HCT116 (cell line): ENCODE measurements around the gene PRLH. TPM values are rescaled to one million over a fixed set of nuclear protein-coding genes. Genes with fewer than 3 reads are reported as not detected.

Experiments used
- ATAC-seq: fragments of 200-7000 bp; cut with Tn5 transposase; 2 replicates; pipeline ENCODE4 v1.9.1; 2020; ENCODE audit warnings: mild to moderate bottlenecking, moderate library complexity
- BruUV-seq: library from RNA; stranded (reverse); fragments of 400-500 nt; replicated peaks from 2 replicates; lab custom pipeline; 2021; lab: Mats Ljungman, UMichigan
- CTCF ChIA-PET: fragments of 300-600 bp; sonication (Branson Sonifier 250); formaldehyde crosslinking; loops from one replicate; lab custom pipeline; 2021; ENCODE audit warnings: antibody characterized with exemption; lab: Charles Lee
- POLR2A ChIA-PET: fragments of 300-600, 350-600 bp; sonication (Branson Sonifier 250); formaldehyde crosslinking; loops from one replicate; lab custom pipeline; 2021; ENCODE audit warnings: antibody characterized with exemption; lab: Charles Lee
- RAD21 ChIA-PET, 2 experiments: fragments of 300-600 bp; sonication (Branson Sonifier 250); formaldehyde crosslinking; loops; one replicate each; lab custom pipeline; 2023; ENCODE audit warnings: low total read pairs in 2 of 2; ENCODE audit not compliant: uncharacterized antibody in 2 of 2, unreplicated experiment in 2 of 2, low non-redundant PET in 1 of 2; lab: Charles Lee
- DNase-seq: peaks from one replicate; pipeline ENCODE4 v3.0.0-alpha.2; 2010; ENCODE audit warnings: low read depth, low spot score
- H2AFZ ChIP-seq: fragments of 200-600 bp; shearing (Covaris generic), sonication (generic); 2 replicates; pipeline ENCODE4 v1.6.1; 2017; ENCODE audit warnings: low read depth, mixed run types, mixed read lengths, antibody characterized with exemption, low read length; ENCODE audit not compliant: poor library complexity, severe bottlenecking
- H3K27ac ChIP-seq: 2 replicates; pipeline ENCODE4 v1.5.1; 2012; ENCODE audit warnings: low read depth, low read length
- H3K27me3 ChIP-seq: fragments of 200-600 bp; sonication (generic); 2 replicates; pipeline ENCODE4 v1.6.1; 2016; ENCODE audit warnings: mixed run types, low read length, mixed read lengths; ENCODE audit not compliant: insufficient read depth
- H3K36me3 ChIP-seq, 2 experiments: fragments of 200-500 bp in 1 of 2; fragments of 200-600 bp in 1 of 2; sonication (Bioruptor generic) in 1 of 2; sonication (generic) in 1 of 2; 2 replicates each; pipeline versions ENCODE4 v1.5.1 to v1.6.1; 2014 to 2016; ENCODE audit warnings: low read length in 2 of 2, inconsistent platforms in 1 of 2, mixed read lengths in 1 of 2, mixed run types in 1 of 2; ENCODE audit not compliant: insufficient read depth in 2 of 2, control insufficient read depth in 1 of 2
- H3K4me1 ChIP-seq, 2 experiments: fragments of 200-600 bp in 1 of 2; sonication (generic) in 1 of 2; 2 replicates each; pipeline versions ENCODE4 v1.5.1 to v1.6.1; 2012 to 2017; ENCODE audit warnings: low read length in 2 of 2, inconsistent platforms in 1 of 2, mild to moderate bottlenecking in 1 of 2, mixed read lengths in 1 of 2, mixed run types in 1 of 2, moderate library complexity in 1 of 2; ENCODE audit not compliant: insufficient read depth in 2 of 2, control insufficient read depth in 1 of 2
- H3K4me2 ChIP-seq: fragments of 200-600 bp; sonication (generic); 2 replicates; pipeline ENCODE4 v1.6.1; 2017; ENCODE audit warnings: mixed run types, low read length, mixed read lengths
- H3K4me3 ChIP-seq, 2 experiments: fragments of 200-600 bp in 1 of 2; sonication (generic) in 1 of 2; replicated peaks in 1 of 2; 2 replicates each; pipeline ENCODE4 v1.5.1; 2011 to 2016; ENCODE audit warnings: low read length in 2 of 2, control low read depth in 1 of 2, low read depth in 1 of 2, mild to moderate bottlenecking in 1 of 2, mixed read lengths in 1 of 2, mixed run types in 1 of 2
- H3K79me2 ChIP-seq: fragments of 200-600 bp; sonication (generic); 2 replicates; pipeline ENCODE4 v1.6.1; 2017; ENCODE audit warnings: mild to moderate bottlenecking, mixed run types, low read length, moderate library complexity, mixed read lengths; ENCODE audit not compliant: insufficient read depth
- H3K9ac ChIP-seq: fragments of 200-600 bp; sonication (generic); 2 replicates; pipeline ENCODE4 v1.6.1; 2016; ENCODE audit warnings: low read length, mixed read lengths
- H3K9me2 ChIP-seq: fragments of 200-600 bp; sonication (generic), shearing (Covaris generic); 2 replicates; pipeline ENCODE4 v1.6.1; 2017; ENCODE audit warnings: mixed run types, mild to moderate bottlenecking, moderate library complexity; ENCODE audit not compliant: insufficient read depth
- H3K9me3 ChIP-seq, 2 experiments: fragments of 200-500 bp in 1 of 2; fragments of 200-600 bp in 1 of 2; sonication (Bioruptor generic) in 1 of 2; sonication (generic) in 1 of 2; 2 replicates each; pipeline ENCODE4 v1.6.1; 2014 to 2017; ENCODE audit warnings: low read length in 2 of 2, mixed read lengths in 2 of 2, inconsistent platforms in 1 of 2, low read depth in 1 of 2, mild to moderate bottlenecking in 1 of 2, mixed run types in 1 of 2, moderate library complexity in 1 of 2; ENCODE audit not compliant: control insufficient read depth in 1 of 2, insufficient read depth in 1 of 2
- H4K20me1 ChIP-seq: fragments of 200-600 bp; sonication (generic), shearing (Covaris generic); 2 replicates; pipeline ENCODE4 v1.6.1; 2017; ENCODE audit warnings: mixed run types, mild to moderate bottlenecking, moderate library complexity; ENCODE audit not compliant: insufficient read depth
- CBX3 ChIP-seq: IDR thresholded peaks from 2 replicates; pipeline ENCODE4 v1.6.1; 2012; ENCODE audit warnings: low read depth
- CEBPB ChIP-seq: IDR thresholded peaks from 2 replicates; pipeline ENCODE4 v1.6.1; 2012; ENCODE audit warnings: low read depth
- ELF1 ChIP-seq: IDR thresholded peaks from 2 replicates; pipeline ENCODE4 v1.6.1; 2012; ENCODE audit warnings: low read depth, borderline replicate concordance
- EZH2 ChIP-seq: fragments of 200-600 bp; sonication (generic); IDR thresholded peaks from 2 replicates; pipeline ENCODE4 v1.6.1; 2017; ENCODE audit warnings: antibody characterized with exemption, mixed run types
- EZH2phosphoT487 ChIP-seq: fragments of 200-600 bp; IDR thresholded peaks from 2 replicates; pipeline ENCODE4 v1.6.1; 2018; ENCODE audit warnings: antibody characterized with exemption, borderline replicate concordance
- FOSL1 ChIP-seq: IDR thresholded peaks from 2 replicates; pipeline ENCODE4 v1.6.1; 2012; ENCODE audit warnings: low read depth
- JUND ChIP-seq: IDR thresholded peaks from 2 replicates; pipeline ENCODE4 v1.6.1; 2012
- POLR2A ChIP-seq: IDR thresholded peaks from 2 replicates; pipeline ENCODE4 v1.7.0; 2011; ENCODE audit warnings: borderline replicate concordance; ENCODE audit not compliant: insufficient read depth, insufficient read length; ENCODE audit errors: extremely low read depth
- RAD21 ChIP-seq: IDR thresholded peaks from 2 replicates; pipeline ENCODE4 v1.6.1; 2012; ENCODE audit warnings: low read depth, mild to moderate bottlenecking
- SIN3A ChIP-seq: IDR thresholded peaks from 2 replicates; pipeline ENCODE4 v1.6.1; 2012; ENCODE audit warnings: low read depth
- SP1 ChIP-seq: IDR thresholded peaks from 2 replicates; pipeline ENCODE4 v1.6.1; 2012; ENCODE audit warnings: low read depth
- SRF ChIP-seq: IDR thresholded peaks from 2 replicates; pipeline ENCODE4 v1.6.1; 2012; ENCODE audit warnings: low read depth
- TCF7L2 ChIP-seq: IDR thresholded peaks from 2 replicates; pipeline ENCODE4 v1.7.0; 2011; ENCODE audit warnings: borderline replicate concordance, inconsistent platforms; ENCODE audit not compliant: insufficient read depth, insufficient read length; ENCODE audit errors: extremely low read depth
- YY1 ChIP-seq: IDR thresholded peaks from 2 replicates; pipeline ENCODE4 v1.6.1; 2011; ENCODE audit warnings: low read length, low read depth, moderate library complexity, mild to moderate bottlenecking; ENCODE audit not compliant: insufficient replicate concordance; ENCODE audit errors: extremely low read depth
- ZFX ChIP-seq: fragments of 450-650 bp; IDR thresholded peaks from 2 replicates; pipeline ENCODE4 v1.6.1; 2017
- ZNF274 ChIP-seq: fragments of 200-500 bp; sonication (Bioruptor generic); IDR thresholded peaks from 2 replicates; pipeline ENCODE4 v1.6.1; 2014; ENCODE audit warnings: mild to moderate bottlenecking, low read depth, low read length, inconsistent platforms
- intact Hi-C: fragments of 100-400 bp; cut with micrococcal nuclease; formaldehyde crosslinking; loops from 2 replicates; pipeline ENCODE4 v1.10.0; 2022
- total RNA-seq: library from RNA; stranded (reverse); gene quantifications from one replicate; pipeline ENCODE4 v1.2.1, GENCODE V29; 2021; ENCODE audit not compliant: unreplicated experiment
- TF ChIP-seq, protein P1 (sequence below), 3 experiments: fragments of 200-600 bp in 1 of 3; sonication (generic) in 1 of 3; IDR thresholded peaks in 2 of 3; conservative IDR thresholded peaks in 1 of 3; 2 replicates each; pipeline ENCODE4 v1.5.1; 2012 to 2017; ENCODE audit warnings: low read depth in 2 of 3, low read length in 2 of 3, antibody characterized with exemption in 1 of 3, borderline replicate concordance in 1 of 3, control low read depth in 1 of 3, mild to moderate bottlenecking in 1 of 3, mixed read lengths in 1 of 3, mixed run types in 1 of 3, moderate library complexity in 1 of 3; ENCODE audit not compliant: insufficient read depth in 1 of 3
- TF ChIP-seq, protein P2 (sequence below): IDR thresholded peaks from 2 replicates; pipeline ENCODE4 v1.6.1; 2011; ENCODE audit warnings: mild to moderate bottlenecking, low read length, moderate library complexity; ENCODE audit not compliant: insufficient replicate concordance; ENCODE audit errors: extremely low read depth
- TF ChIP-seq, protein P3 (sequence below): IDR thresholded peaks from 2 replicates; pipeline ENCODE4 v1.6.1; 2012

Gene PRLH
- total RNA-seq, 1 experiment from 2014 or later: not detected

DNA sequence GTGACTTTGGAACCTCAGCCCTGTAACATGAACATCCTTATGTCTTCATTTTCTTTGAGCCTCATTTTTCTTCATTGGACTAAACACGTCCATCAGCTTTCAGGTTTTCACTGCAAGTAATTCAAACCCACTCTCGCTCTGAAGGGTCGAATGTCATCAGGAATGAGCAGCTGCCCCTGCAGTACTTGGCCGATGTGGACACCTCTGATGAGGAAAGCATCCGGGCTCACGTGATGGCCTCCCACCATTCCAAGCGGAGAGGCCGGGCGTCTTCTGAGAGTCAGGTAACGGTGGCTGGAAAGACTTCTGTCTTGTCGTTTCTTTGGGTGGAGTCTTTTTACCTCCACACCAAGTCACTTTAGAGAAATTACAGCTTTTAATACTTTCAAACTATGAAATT is 39.1 kb upstream of the PRLH start:
- no TSS peak for BruUV-seq

More for the DNA sequence above, 39.1 kb upstream of the PRLH start:
- Histone ChIP-seq H3K4me3 (no peak overlapping the region), H3K9me2 (no peaks in the 10 kb centered on the region), H3K36me3 (peaks cover 24 to 50% of the 10 kb centered on the region in 2 experiments), H3K9me3 (no peaks in the 10 kb centered on the region), H3K79me2 (no peaks in the 10 kb centered on the region), H2AFZ (no peak overlapping the region), H3K27ac (no peak overlapping the region), H3K4me2 (no peak overlapping the region), H3K4me1 (no peaks in the 10 kb centered on the region), H4K20me1 (no peaks in the 10 kb centered on the region), H3K9ac (no peak overlapping the region), H3K27me3 (no peaks in the 10 kb centered on the region)
- intact Hi-C loops: no loop called here
- DNase-seq: no peak
- no peak for ATAC-seq
- CTCF ChIA-PET: no interaction called here
- RAD21 ChIA-PET: no interaction called here
- POLR2A ChIA-PET: no interaction called here
- TF ChIP-seq CBX3 (no peak), SP1 (no peak), SRF (no peak), YY1 (no peak), ZNF274 (no peak), EZH2phosphoT487 (no peak), SIN3A (no peak), ZFX (no peak), FOSL1 (no peak), CEBPB (no peak), JUND (no peak), EZH2 (no peak), POLR2A (no peak), ELF1 (no peak), TCF7L2 (no peak), RAD21 (no peak)
- TF ChIP-seq, protein P1, sequence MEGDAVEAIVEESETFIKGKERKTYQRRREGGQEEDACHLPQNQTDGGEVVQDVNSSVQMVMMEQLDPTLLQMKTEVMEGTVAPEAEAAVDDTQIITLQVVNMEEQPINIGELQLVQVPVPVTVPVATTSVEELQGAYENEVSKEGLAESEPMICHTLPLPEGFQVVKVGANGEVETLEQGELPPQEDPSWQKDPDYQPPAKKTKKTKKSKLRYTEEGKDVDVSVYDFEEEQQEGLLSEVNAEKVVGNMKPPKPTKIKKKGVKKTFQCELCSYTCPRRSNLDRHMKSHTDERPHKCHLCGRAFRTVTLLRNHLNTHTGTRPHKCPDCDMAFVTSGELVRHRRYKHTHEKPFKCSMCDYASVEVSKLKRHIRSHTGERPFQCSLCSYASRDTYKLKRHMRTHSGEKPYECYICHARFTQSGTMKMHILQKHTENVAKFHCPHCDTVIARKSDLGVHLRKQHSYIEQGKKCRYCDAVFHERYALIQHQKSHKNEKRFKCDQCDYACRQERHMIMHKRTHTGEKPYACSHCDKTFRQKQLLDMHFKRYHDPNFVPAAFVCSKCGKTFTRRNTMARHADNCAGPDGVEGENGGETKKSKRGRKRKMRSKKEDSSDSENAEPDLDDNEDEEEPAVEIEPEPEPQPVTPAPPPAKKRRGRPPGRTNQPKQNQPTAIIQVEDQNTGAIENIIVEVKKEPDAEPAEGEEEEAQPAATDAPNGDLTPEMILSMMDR (IDR thresholded peaks at IDR 0.05 in 2 of 3, conservative IDR thresholded peaks at IDR 0.05 in 1 of 3; ENCODE audit: borderline replicate concordance in 1 of 3, insufficient read depth in 1 of 3, low read depth in 2 of 3, low read length in 2 of 3): no peak
- TF ChIP-seq, protein P2, sequence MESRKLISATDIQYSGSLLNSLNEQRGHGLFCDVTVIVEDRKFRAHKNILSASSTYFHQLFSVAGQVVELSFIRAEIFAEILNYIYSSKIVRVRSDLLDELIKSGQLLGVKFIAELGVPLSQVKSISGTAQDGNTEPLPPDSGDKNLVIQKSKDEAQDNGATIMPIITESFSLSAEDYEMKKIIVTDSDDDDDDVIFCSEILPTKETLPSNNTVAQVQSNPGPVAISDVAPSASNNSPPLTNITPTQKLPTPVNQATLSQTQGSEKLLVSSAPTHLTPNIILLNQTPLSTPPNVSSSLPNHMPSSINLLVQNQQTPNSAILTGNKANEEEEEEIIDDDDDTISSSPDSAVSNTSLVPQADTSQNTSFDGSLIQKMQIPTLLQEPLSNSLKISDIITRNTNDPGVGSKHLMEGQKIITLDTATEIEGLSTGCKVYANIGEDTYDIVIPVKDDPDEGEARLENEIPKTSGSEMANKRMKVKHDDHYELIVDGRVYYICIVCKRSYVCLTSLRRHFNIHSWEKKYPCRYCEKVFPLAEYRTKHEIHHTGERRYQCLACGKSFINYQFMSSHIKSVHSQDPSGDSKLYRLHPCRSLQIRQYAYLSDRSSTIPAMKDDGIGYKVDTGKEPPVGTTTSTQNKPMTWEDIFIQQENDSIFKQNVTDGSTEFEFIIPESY: no peak
- TF ChIP-seq, protein P3, sequence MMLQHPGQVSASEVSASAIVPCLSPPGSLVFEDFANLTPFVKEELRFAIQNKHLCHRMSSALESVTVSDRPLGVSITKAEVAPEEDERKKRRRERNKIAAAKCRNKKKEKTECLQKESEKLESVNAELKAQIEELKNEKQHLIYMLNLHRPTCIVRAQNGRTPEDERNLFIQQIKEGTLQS: no peak
